DND-41 (cell line): ENCODE measurements around the gene PAX6.

Source experiments
- ATAC-seq: fragments of 200-7000 bp; cut with Tn5 transposase; 3 replicates; pipeline ENCODE4 v1.9.1; 2021; ENCODE audit warnings: low read depth; ENCODE audit not compliant: insufficient read depth
- DNase-seq: peaks from one replicate; pipeline ENCODE4 v3.0.0-alpha.2; 2020
- H2AFZ ChIP-seq: 2 replicates; pipeline ENCODE4 v1.6.0; 2012; ENCODE audit warnings: low read depth, low read length
- H3K27ac ChIP-seq: 2 replicates; pipeline ENCODE4 v1.5.1; 2012; ENCODE audit warnings: low read length, inconsistent platforms
- H3K27me3 ChIP-seq: fragments of 200-600 bp; sonication (generic); 2 replicates; pipeline ENCODE4 v1.6.0; 2012; ENCODE audit warnings: low read length, mild to moderate bottlenecking, inconsistent platforms; ENCODE audit not compliant: insufficient read depth, poor library complexity
- H3K36me3 ChIP-seq: 2 replicates; pipeline ENCODE4 v1.5.1; 2012; ENCODE audit warnings: low read length, inconsistent platforms; ENCODE audit not compliant: insufficient read depth
- H3K4me1 ChIP-seq: 2 replicates; pipeline ENCODE4 v1.5.1; 2012; ENCODE audit warnings: mild to moderate bottlenecking, low read length; ENCODE audit not compliant: insufficient read depth
- H3K4me2 ChIP-seq: 2 replicates; pipeline ENCODE4 v1.6.0; 2012; ENCODE audit warnings: mild to moderate bottlenecking, moderate library complexity, low read length, inconsistent platforms; ENCODE audit not compliant: insufficient read depth
- H3K4me3 ChIP-seq, 2 experiments: fragments of 200-600 bp in 1 of 2; shearing (Covaris generic) in 1 of 2; 2 replicates each; pipeline ENCODE4 v1.5.1; 2012 to 2016; ENCODE audit warnings: inconsistent platforms in 2 of 2, low read length in 2 of 2, mild to moderate bottlenecking in 2 of 2, low read depth in 1 of 2, moderate library complexity in 1 of 2
- H3K79me2 ChIP-seq: 2 replicates; pipeline ENCODE4 v1.6.0; 2012; ENCODE audit warnings: low read length, inconsistent platforms; ENCODE audit not compliant: insufficient read depth
- H3K9ac ChIP-seq: 2 replicates; pipeline ENCODE4 v1.6.0; 2012; ENCODE audit warnings: low read depth, mild to moderate bottlenecking, inconsistent platforms, low read length, moderate library complexity
- H3K9me3 ChIP-seq: 2 replicates; pipeline ENCODE4 v1.5.1; 2012; ENCODE audit warnings: low read length, moderate library complexity, mild to moderate bottlenecking, inconsistent platforms; ENCODE audit not compliant: insufficient read depth, severe bottlenecking
- H4K20me1 ChIP-seq: 2 replicates; pipeline ENCODE4 v1.6.0; 2012; ENCODE audit warnings: low read length; ENCODE audit not compliant: insufficient read depth
- EZH2 ChIP-seq: IDR thresholded peaks from 3 replicates; pipeline ENCODE4 v1.6.1; 2012; ENCODE audit warnings: borderline replicate concordance, low read depth, mild to moderate bottlenecking, moderate library complexity, low read length, inconsistent platforms; ENCODE audit not compliant: severe bottlenecking
- TF ChIP-seq, protein P1 (sequence below): IDR thresholded peaks from 2 replicates; pipeline ENCODE4 v1.5.1; 2012; ENCODE audit warnings: borderline replicate concordance, low read length, moderate library complexity, mild to moderate bottlenecking; ENCODE audit not compliant: poor library complexity, severe bottlenecking; ENCODE audit errors: extremely low read depth

The PAX6 gene

DNA sequence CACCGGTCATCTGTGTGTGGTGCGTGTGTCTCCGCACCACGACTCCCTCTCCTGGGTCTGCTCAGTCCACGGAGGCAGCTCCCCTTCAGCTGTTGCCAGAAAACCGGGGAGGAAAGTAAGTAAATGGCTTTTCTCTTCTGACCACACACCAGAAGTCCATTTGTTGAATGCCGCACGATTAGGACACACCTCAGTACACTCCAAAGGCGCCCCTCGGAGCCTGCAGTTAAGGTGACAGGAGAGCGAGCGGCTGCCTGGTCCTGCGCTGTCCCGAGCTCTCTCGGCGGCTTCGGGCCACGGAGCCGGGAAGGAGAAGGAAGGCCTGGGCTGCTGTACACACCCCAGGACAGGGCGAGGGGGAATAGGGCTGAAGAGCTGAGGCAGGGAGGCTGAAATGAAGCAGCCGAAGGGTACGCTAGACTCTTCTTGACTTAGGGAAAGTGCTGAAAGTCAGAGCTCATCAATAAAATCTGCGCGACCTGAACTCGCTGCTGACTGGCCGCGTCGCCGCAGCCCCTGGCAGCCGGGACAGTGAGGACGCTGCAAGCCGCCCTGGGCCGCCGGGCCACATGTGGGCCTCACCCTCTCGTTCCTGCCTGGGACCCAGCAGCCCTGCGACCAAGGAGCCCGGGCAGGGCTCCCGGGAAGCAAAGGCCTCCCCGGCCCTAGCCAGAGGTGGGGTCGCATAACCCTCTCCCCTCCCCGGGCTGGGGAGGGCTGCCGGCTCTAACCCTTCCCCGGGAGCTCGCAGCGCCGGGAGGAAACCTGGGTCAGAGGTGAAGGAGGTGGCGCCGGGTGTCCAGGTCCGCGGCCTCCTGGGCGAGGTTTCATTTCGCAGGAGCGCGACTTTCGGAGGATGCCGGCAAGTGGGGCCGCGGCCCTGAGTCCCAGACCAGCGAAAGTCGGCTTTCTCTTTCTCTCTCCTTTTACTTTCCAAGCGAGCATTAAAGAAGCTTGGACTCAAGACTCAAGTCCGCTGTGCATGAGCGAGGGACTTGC lies 1.6 kb upstream of the PAX6 start:
- no peaks in the 10 kb centered on the region for H3K9me3 ChIP-seq
- no peaks in the 10 kb centered on the region for H3K36me3 ChIP-seq
- H3K4me2 ChIP-seq: no peak overlapping the region
- no peaks in the 10 kb centered on the region for H3K79me2 ChIP-seq
- H3K9ac ChIP-seq: no peak overlapping the region
- no peak overlapping the region for H2AFZ ChIP-seq
- no peak for DNase-seq
- no peaks in the 10 kb centered on the region for H3K4me1 ChIP-seq
- no peak overlapping the region for H3K4me3 ChIP-seq
- H4K20me1 ChIP-seq: no peaks in the 10 kb centered on the region
- peaks cover 4% of the 10 kb centered on the region for H3K27me3 ChIP-seq
- TF ChIP-seq, protein P1, sequence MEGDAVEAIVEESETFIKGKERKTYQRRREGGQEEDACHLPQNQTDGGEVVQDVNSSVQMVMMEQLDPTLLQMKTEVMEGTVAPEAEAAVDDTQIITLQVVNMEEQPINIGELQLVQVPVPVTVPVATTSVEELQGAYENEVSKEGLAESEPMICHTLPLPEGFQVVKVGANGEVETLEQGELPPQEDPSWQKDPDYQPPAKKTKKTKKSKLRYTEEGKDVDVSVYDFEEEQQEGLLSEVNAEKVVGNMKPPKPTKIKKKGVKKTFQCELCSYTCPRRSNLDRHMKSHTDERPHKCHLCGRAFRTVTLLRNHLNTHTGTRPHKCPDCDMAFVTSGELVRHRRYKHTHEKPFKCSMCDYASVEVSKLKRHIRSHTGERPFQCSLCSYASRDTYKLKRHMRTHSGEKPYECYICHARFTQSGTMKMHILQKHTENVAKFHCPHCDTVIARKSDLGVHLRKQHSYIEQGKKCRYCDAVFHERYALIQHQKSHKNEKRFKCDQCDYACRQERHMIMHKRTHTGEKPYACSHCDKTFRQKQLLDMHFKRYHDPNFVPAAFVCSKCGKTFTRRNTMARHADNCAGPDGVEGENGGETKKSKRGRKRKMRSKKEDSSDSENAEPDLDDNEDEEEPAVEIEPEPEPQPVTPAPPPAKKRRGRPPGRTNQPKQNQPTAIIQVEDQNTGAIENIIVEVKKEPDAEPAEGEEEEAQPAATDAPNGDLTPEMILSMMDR: no peak
- no peak for TF ChIP-seq EZH2
- no peak for ATAC-seq
- no peak overlapping the region for H3K27ac ChIP-seq

DNA sequence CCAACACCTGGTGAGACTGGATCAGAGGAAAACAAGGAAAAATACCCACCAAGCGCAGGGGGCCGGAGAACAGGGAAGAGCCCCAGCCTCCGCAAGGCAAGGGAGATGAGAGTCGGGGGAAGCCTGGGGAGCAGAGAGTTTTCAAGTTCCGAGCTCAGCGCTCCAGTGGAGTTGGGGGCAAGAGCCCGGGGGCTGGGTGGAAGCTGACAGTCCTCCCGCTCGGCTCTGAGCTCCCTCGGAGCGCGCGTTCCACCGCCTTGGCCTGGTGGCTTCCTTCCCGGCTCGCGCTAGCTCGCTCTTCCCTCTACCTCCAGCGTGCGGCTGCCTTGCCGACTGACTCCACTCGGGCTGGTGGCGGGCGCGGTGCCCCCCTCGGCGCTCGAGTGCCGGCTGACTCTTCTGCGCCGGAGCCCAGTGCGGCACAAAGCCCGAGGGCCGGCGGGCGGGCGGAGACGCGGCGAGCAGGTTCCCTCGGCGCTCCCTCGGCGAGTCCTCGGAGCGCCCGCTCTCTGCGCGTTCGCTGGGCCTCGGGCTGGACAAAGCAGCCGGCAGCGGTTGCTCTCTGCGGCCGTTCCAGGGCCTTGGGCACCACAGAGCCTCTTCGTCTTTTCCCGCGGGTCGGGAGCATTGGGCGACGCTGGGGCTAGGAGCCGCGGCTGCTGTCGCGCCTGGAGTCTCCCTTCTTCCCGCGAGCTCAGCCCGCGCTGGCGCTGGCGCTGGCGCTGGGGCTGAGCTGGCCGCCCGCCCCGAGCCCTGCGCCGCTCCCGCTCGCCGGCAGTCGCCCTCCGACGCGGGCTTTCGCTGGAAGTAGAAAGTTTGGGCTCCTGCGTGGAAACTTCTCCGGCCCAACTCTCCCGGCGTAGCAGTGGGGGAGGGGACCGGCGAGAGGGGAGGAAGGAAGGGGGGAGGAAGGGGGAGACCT lies 1.0 kb downstream of the PAX6 start:
- Histone ChIP-seq H3K27ac (no peak overlapping the region), H3K4me3 (no peak overlapping the region), H3K4me1 (no peaks in the 10 kb centered on the region), H4K20me1 (no peaks in the 10 kb centered on the region), H3K9me3 (no peaks in the 10 kb centered on the region), H3K36me3 (no peaks in the 10 kb centered on the region), H3K27me3 (peaks cover 14% of the 10 kb centered on the region), H3K79me2 (no peaks in the 10 kb centered on the region), H2AFZ (no peak overlapping the region), H3K4me2 (no peak overlapping the region), H3K9ac (no peak overlapping the region)
- TF ChIP-seq, protein P1: no peak
- TF ChIP-seq EZH2: no peak
- ATAC-seq: no peak
- DNase-seq: no peak

DNA sequence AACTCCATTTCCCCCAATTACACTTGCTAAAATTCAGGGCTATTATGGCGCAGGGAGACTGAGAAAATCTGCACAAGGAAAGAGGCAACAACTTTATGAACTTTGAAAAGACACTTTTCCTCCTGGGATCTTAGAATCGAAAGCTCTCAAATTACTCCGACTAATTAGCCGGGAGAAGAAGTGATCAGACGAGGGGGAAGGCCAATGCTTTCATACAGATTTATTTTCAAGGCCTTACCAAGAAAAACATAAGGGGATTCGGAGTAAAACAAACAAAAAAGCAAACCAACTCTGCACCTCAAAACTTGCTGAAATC lies 1.6 kb downstream of the PAX6 start:
- H3K4me1 ChIP-seq: no peaks in the 10 kb centered on the region
- H3K27me3 ChIP-seq: peaks cover 14% of the 10 kb centered on the region
- no peak overlapping the region for H2AFZ ChIP-seq
- H3K4me2 ChIP-seq: no peak overlapping the region
- no peaks in the 10 kb centered on the region for H3K9me3 ChIP-seq
- H4K20me1 ChIP-seq: no peaks in the 10 kb centered on the region
- no peak overlapping the region for H3K9ac ChIP-seq
- no peak overlapping the region for H3K4me3 ChIP-seq
- H3K79me2 ChIP-seq: no peaks in the 10 kb centered on the region
- no peak for ATAC-seq
- H3K27ac ChIP-seq: no peak overlapping the region
- no peak for DNase-seq
- no peak for TF ChIP-seq EZH2
- TF ChIP-seq, protein P1: no peak
- no peaks in the 10 kb centered on the region for H3K36me3 ChIP-seq
